OCI-LY7 (cell line): ENCODE results near the gene CHST6.

Source experiments
- EZH2phosphoT487 ChIP-seq: fragments of 200-600 bp; sonication (generic); IDR thresholded peaks from 2 replicates; pipeline ENCODE4 v1.6.1; 2018; ENCODE audit warnings: low read depth, borderline replicate concordance, mild to moderate bottlenecking, mixed run types, antibody characterized with exemption, low read length, moderate library complexity, mixed read lengths
- TF ChIP-seq, protein P1 (sequence below): fragments of 200-600 bp; sonication (generic); conservative IDR thresholded peaks from 2 replicates; pipeline ENCODE4 v1.5.1; 2014; ENCODE audit warnings: mild to moderate bottlenecking, antibody characterized with exemption, low read length, moderate library complexity, mixed read lengths

DNA sequence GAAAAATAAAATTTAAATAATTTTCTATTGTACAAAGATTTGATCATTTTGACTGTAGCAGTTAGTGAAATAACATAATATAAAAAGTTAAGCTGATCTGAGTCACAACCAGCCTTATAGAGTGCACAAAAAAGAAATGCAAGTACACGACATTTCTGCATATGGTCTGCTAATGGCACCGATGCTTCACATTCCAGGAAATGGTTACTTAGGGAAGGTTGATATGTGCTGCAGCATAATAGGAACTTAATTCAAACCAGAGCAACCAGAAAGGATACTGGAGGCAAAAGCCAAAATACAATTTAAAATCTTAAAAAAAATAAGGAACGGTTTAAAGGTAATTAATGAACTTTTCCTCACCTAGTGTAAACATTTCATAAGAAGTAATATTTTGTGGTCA, 51.9 kb downstream of the CHST6 start:
- TF ChIP-seq, protein P1, sequence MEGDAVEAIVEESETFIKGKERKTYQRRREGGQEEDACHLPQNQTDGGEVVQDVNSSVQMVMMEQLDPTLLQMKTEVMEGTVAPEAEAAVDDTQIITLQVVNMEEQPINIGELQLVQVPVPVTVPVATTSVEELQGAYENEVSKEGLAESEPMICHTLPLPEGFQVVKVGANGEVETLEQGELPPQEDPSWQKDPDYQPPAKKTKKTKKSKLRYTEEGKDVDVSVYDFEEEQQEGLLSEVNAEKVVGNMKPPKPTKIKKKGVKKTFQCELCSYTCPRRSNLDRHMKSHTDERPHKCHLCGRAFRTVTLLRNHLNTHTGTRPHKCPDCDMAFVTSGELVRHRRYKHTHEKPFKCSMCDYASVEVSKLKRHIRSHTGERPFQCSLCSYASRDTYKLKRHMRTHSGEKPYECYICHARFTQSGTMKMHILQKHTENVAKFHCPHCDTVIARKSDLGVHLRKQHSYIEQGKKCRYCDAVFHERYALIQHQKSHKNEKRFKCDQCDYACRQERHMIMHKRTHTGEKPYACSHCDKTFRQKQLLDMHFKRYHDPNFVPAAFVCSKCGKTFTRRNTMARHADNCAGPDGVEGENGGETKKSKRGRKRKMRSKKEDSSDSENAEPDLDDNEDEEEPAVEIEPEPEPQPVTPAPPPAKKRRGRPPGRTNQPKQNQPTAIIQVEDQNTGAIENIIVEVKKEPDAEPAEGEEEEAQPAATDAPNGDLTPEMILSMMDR: no peak
- no peak for TF ChIP-seq EZH2phosphoT487
